Keratinocyte (primary cell): Measurements from ENCODE around the gene MEIG1. TPM values are rescaled to one million over a fixed set of nuclear protein-coding genes. Genes with fewer than 3 reads are reported as not detected.
"Not testable (repeated sequence)": the region's sequence is repeated elsewhere in the genome, so short reads cannot be mapped to it uniquely, and the experiment has no call there.

Source experiments
- DNase-seq: peaks from one replicate; pipeline ENCODE4 v3.0.0-alpha.2; 2011; ENCODE audit warnings: low read depth, missing footprints, low spot score
- FAIRE-seq: peaks from 2 replicates; lab custom pipeline; 2011; peaks lifted over from hg19 to GRCh38; lab: Jason Lieb, UNC
- H2AFZ ChIP-seq: 2 replicates; pipeline ENCODE4 v1.6.0; 2012; ENCODE audit warnings: low read length, control low read depth, inconsistent platforms; ENCODE audit not compliant: control insufficient read depth
- H3K27ac ChIP-seq: 2 replicates; pipeline ENCODE4 v1.5.1; 2011; ENCODE audit warnings: low read length; ENCODE audit not compliant: control insufficient read depth, insufficient read depth
- H3K27me3 ChIP-seq: 3 replicates; pipeline ENCODE4 v1.6.0; 2011; ENCODE audit warnings: low read length; ENCODE audit not compliant: control insufficient read depth, insufficient read depth; ENCODE audit errors: extremely low read depth
- H3K36me3 ChIP-seq, 2 experiments: 2 replicates in 1 of 2; 3 replicates in 1 of 2; pipeline ENCODE4 v1.5.1; 2011; ENCODE audit warnings: low read length in 2 of 2, mild to moderate bottlenecking in 1 of 2; ENCODE audit not compliant: control insufficient read depth in 2 of 2, insufficient read depth in 2 of 2; ENCODE audit errors: extremely low read depth in 1 of 2
- H3K4me1 ChIP-seq: 3 replicates; pipeline ENCODE4 v1.5.1; 2011; ENCODE audit warnings: low read length; ENCODE audit not compliant: control insufficient read depth, insufficient read depth; ENCODE audit errors: extremely low read depth
- H3K4me2 ChIP-seq: 3 replicates; pipeline ENCODE4 v1.6.0; 2011; ENCODE audit warnings: low read depth, low read length; ENCODE audit not compliant: control insufficient read depth, insufficient read depth; ENCODE audit errors: extremely low read depth
- H3K4me3 ChIP-seq, 3 experiments: fragments of 200-600 bp in 1 of 3; sonication (generic) in 1 of 3; 2 replicates in 2 of 3; 3 replicates in 1 of 3; pipeline ENCODE4 v1.5.1; 2011 to 2016; ENCODE audit warnings: low read length in 3 of 3, mild to moderate bottlenecking in 3 of 3, control low read depth in 2 of 3, inconsistent platforms in 1 of 3, low read depth in 1 of 3, mixed read lengths in 1 of 3, mixed run types in 1 of 3, moderate library complexity in 1 of 3; ENCODE audit not compliant: control insufficient read depth in 2 of 3, insufficient read depth in 2 of 3; ENCODE audit errors: extremely low read depth in 1 of 3
- H3K79me2 ChIP-seq: 2 replicates; pipeline ENCODE4 v1.6.0; 2012; ENCODE audit warnings: low read length; ENCODE audit not compliant: control insufficient read depth, insufficient read depth
- H3K9ac ChIP-seq: 3 replicates; pipeline ENCODE4 v1.6.0; 2011; ENCODE audit warnings: low read length; ENCODE audit not compliant: control insufficient read depth, insufficient read depth; ENCODE audit errors: extremely low read depth
- H3K9me1 ChIP-seq: 3 replicates; pipeline ENCODE4 v1.6.0; 2011; ENCODE audit warnings: low read length; ENCODE audit not compliant: control insufficient read depth, insufficient read depth; ENCODE audit errors: extremely low read depth
- H3K9me3 ChIP-seq: 2 replicates; pipeline ENCODE4 v1.5.1; 2012; ENCODE audit warnings: low read depth, low read length; ENCODE audit not compliant: control insufficient read depth
- H4K20me1 ChIP-seq: 3 replicates; pipeline ENCODE4 v1.6.0; 2011; ENCODE audit warnings: low read length; ENCODE audit not compliant: control insufficient read depth, insufficient read depth; ENCODE audit errors: extremely low read depth
- CTCF ChIP-seq, 3 experiments: IDR thresholded peaks in 1 of 3; conservative IDR thresholded peaks in 1 of 3; optimal IDR thresholded peaks in 1 of 3; 2 replicates in 2 of 3; 3 replicates in 1 of 3; pipeline versions ENCODE3 to v1.5.1; 2011; ENCODE audit warnings: low read length in 3 of 3, mild to moderate bottlenecking in 3 of 3, moderate library complexity in 2 of 3, control low read depth in 1 of 3, inconsistent platforms in 1 of 3; ENCODE audit not compliant: insufficient read depth in 2 of 3; ENCODE audit errors: extremely low read depth in 1 of 3
- EZH2 ChIP-seq: IDR thresholded peaks from one replicate; pipeline ENCODE4 v1.6.1; 2012; ENCODE audit warnings: inconsistent platforms, mild to moderate bottlenecking, low read length, moderate library complexity
- dilution Hi-C: fragments of 300-500 bp; cut with MboI; formaldehyde crosslinking; loops from one replicate; pipeline ENCODE4 v1.7.0; 2020; ENCODE audit warnings: low sequenced_read_pairs; ENCODE audit not compliant: extremely low pct_ligation_motif_present
- polyA plus RNA-seq, 5 experiments: library from polyadenylated mRNA; depleted of rRNA in 3 of 5; stranded (reverse) in 3 of 5; stranded (forward) in 1 of 5; unstranded in 1 of 5; fragments of >200 nt; gene quantifications; 1 replicate in 1 of 5; 2 replicates in 3 of 5; 3 replicates in 1 of 5; pipeline versions ENCODE4 v1.2.1 to v1.2.3, GENCODE V29; 2011 to 2012; ENCODE audit warnings: missing spikeins in 2 of 5, low read depth in 1 of 5, low replicate concordance in 1 of 5

The MEIG1 gene
- polyA plus RNA-seq, 1 donor (not counting 4 experiments of a cell fraction or from before 2014, with no cell fraction given): 0.33 TPM

GRCh38 chr10:15015451-15015850 is 56.3 kb downstream of the MEIG1 start:
- no peaks in the 10 kb centered on the region for H3K9me3 ChIP-seq
- no peaks in the 10 kb centered on the region for H3K27me3 ChIP-seq
- no peak overlapping the region for H3K9ac ChIP-seq
- dilution Hi-C loops: no loop called here
- no peak overlapping the region for H3K27ac ChIP-seq
- no peak overlapping the region for H3K4me3 ChIP-seq
- H2AFZ ChIP-seq: no peak overlapping the region
- H4K20me1 ChIP-seq: no peaks in the 10 kb centered on the region
- H3K4me2 ChIP-seq: no peak overlapping the region
- no peaks in the 10 kb centered on the region for H3K9me1 ChIP-seq
- TF ChIP-seq EZH2: no peak
- TF ChIP-seq CTCF (optimal IDR thresholded peaks at IDR 0.05 in 1 of 3, IDR thresholded peaks at IDR 0.05 in 1 of 3, conservative IDR thresholded peaks at IDR 0.05 in 1 of 3; ENCODE audit: extremely low read depth in 1 of 3, insufficient read depth in 2 of 3, low read length in 3 of 3): no peak
- no peaks in the 10 kb centered on the region for H3K36me3 ChIP-seq
- peaks cover 12% of the 10 kb centered on the region for H3K4me1 ChIP-seq
- H3K79me2 ChIP-seq: no peaks in the 10 kb centered on the region
- FAIRE-seq (no peak), DNase-seq (no peak)

- FAIRE-seq, dilution Hi-C loops, H2AFZ ChIP-seq: not testable (repeated sequence)
Measured at GRCh38 chr10:15020966-15021365, 61.8 kb downstream of the MEIG1 start.

More at GRCh38 chr10:15020966-15021365, 61.8 kb downstream of the MEIG1 start:
- H3K9ac ChIP-seq, DNase-seq, H3K9me1 ChIP-seq, H3K36me3 ChIP-seq, H3K27ac ChIP-seq, H4K20me1 ChIP-seq, H3K9me3 ChIP-seq, H3K4me2 ChIP-seq, H3K27me3 ChIP-seq, H3K4me3 ChIP-seq, H3K79me2 ChIP-seq, H3K4me1 ChIP-seq: not testable (repeated sequence)

Other genes starting within 250 kb of the MEIG1 start
- 2.4 to 8.7 TPM (median 8.2 TPM) in 3 replicates for gene FAM107B, start 184.5 kb upstream of the MEIG1 start, polyA plus RNA-seq
- 1.1 to 1.4 TPM (median 1.2 TPM) in 3 replicates for gene CDNF, start 121.4 kb upstream of the MEIG1 start, polyA plus RNA-seq
- 17.7 to 29.5 TPM (median 18.6 TPM) in 3 replicates for gene HSPA14, start 121.1 kb upstream of the MEIG1 start, polyA plus RNA-seq
- 6.6 to 8.6 TPM (median 7.1 TPM) in 3 replicates for gene MSANTD7, start 121.1 kb upstream of the MEIG1 start, polyA plus RNA-seq
- 5.3 to 11.8 TPM (median 6.9 TPM) in 3 replicates for gene SUV39H2, start 80.5 kb upstream of the MEIG1 start, polyA plus RNA-seq
- 4.1 to 9.1 TPM (median 4.6 TPM) in 3 replicates for gene DCLRE1C, start 5.3 kb upstream of the MEIG1 start, polyA plus RNA-seq
- gene OLAH, start 84.6 kb downstream of the MEIG1 start, polyA plus RNA-seq: 0.31 to 0.54 TPM (median 0.40 TPM) in 3 replicates
- gene ACBD7, start 129.4 kb downstream of the MEIG1 start, polyA plus RNA-seq: 0.08 to 0.20 TPM in 2 of 3 replicates, not detected in the other
- 27.6 to 46.0 TPM (median 32.4 TPM) in 3 replicates for gene RPP38, start 138.0 kb downstream of the MEIG1 start, polyA plus RNA-seq
- 6.7 to 19.1 TPM (median 9.9 TPM) in 3 replicates for gene NMT2, start 209.3 kb downstream of the MEIG1 start, polyA plus RNA-seq